ENCODE measurements around the gene TNRC6A. TPM values are rescaled to one million over a fixed set of nuclear protein-coding genes. Genes with fewer than 3 reads are reported as not detected.
"Not testable (repeated sequence)": the region's sequence is repeated elsewhere in the genome, so short reads cannot be mapped to it uniquely, and the experiment has no call there.

The TNRC6A gene
- total RNA-seq, 2 donors from 2014 or later = 81.5 to 84.7 TPM

GRCh38 chr16:24741862-24742261, 12.4 kb downstream of the TNRC6A start:
- H3K27ac ChIP-seq (ENCODE audit: low read depth, low read length) = no peak overlapping the region
- no peak overlapping the region for H3K9ac ChIP-seq (ENCODE audit: extremely low read depth, low read length, poor library complexity, severe bottlenecking)
- H3K27me3 ChIP-seq (ENCODE audit: control insufficient read depth, insufficient read depth, low read length, poor library complexity, severe bottlenecking) = no peaks in the 10 kb centered on the region
- no peak overlapping the region for H3K27ac Mint-ChIP-seq
- no peak for TF ChIP-seq CTCF (conservative IDR thresholded peaks at IDR 0.05)
- no peak overlapping the region for H3K4me3 Mint-ChIP-seq
- peaks cover 49% of the 10 kb centered on the region for H3K36me3 ChIP-seq (ENCODE audit: control insufficient read depth, insufficient read depth, low read length)
- H3K36me3 Mint-ChIP-seq (ENCODE audit: low read depth) = peaks cover 21% of the 10 kb centered on the region
- H3K27me3 Mint-ChIP-seq (ENCODE audit: insufficient read depth) = no peaks in the 10 kb centered on the region
- peaks cover 33% of the 10 kb centered on the region for H3K4me1 Mint-ChIP-seq
- no peaks in the 10 kb centered on the region for H3K9me3 ChIP-seq (ENCODE audit: control insufficient read depth, low read length)
- no peaks in the 10 kb centered on the region for H3K4me1 ChIP-seq (ENCODE audit: control insufficient read depth, insufficient read depth, low read length)
- 93 to 96% methylated on average over 3 to 4 of the region's 4 CpGs for WGBS, 2 experiments (ENCODE audit: insufficient coverage in 1 of 2, insufficient read length in 1 of 2)
- DNase-seq = no peak
- H3K4me3 ChIP-seq (ENCODE audit: low read length) = no peak overlapping the region
- no peaks in the 10 kb centered on the region for H3K9me3 Mint-ChIP-seq

GRCh38 chr16:24742610-24743009, 13.2 kb downstream of the TNRC6A start:
- H3K27me3 ChIP-seq (ENCODE audit: control insufficient read depth, insufficient read depth, low read length, poor library complexity, severe bottlenecking); H3K27ac Mint-ChIP-seq; H3K9ac ChIP-seq (ENCODE audit: extremely low read depth, low read length, poor library complexity, severe bottlenecking); H3K4me1 ChIP-seq (ENCODE audit: control insufficient read depth, insufficient read depth, low read length); H3K9me3 ChIP-seq (ENCODE audit: control insufficient read depth, low read length); H3K4me3 ChIP-seq (ENCODE audit: low read length); H3K4me3 Mint-ChIP-seq; H3K27ac ChIP-seq (ENCODE audit: low read depth, low read length); DNase-seq; H3K27me3 Mint-ChIP-seq (ENCODE audit: insufficient read depth); H3K9me3 Mint-ChIP-seq: not testable (repeated sequence)
- peaks cover 51% of the 10 kb centered on the region for H3K36me3 ChIP-seq (ENCODE audit: control insufficient read depth, insufficient read depth, low read length)
- WGBS, 2 experiments (ENCODE audit: insufficient coverage in 1 of 2, insufficient read length in 1 of 2) = 94 to 96% methylated on average over 8 of the region's 8 CpGs
- H3K36me3 Mint-ChIP-seq (ENCODE audit: low read depth) = peaks cover 24% of the 10 kb centered on the region
- peaks cover 33% of the 10 kb centered on the region for H3K4me1 Mint-ChIP-seq

- H3K9me3 ChIP-seq (ENCODE audit: control insufficient read depth, low read length) = no peaks in the 10 kb centered on the region
- no peak overlapping the region for H3K9ac ChIP-seq (ENCODE audit: extremely low read depth, low read length, poor library complexity, severe bottlenecking)
- peak overlapping the region; percentile 1 for H3K27ac Mint-ChIP-seq
- no peaks in the 10 kb centered on the region for H3K27me3 ChIP-seq (ENCODE audit: control insufficient read depth, insufficient read depth, low read length, poor library complexity, severe bottlenecking)
- H3K4me3 Mint-ChIP-seq = no peak overlapping the region
- H3K36me3 ChIP-seq (ENCODE audit: control insufficient read depth, insufficient read depth, low read length) = peaks cover 45% of the 10 kb centered on the region
- DNase-seq = no peak
- H3K4me1 ChIP-seq (ENCODE audit: control insufficient read depth, insufficient read depth, low read length) = no peaks in the 10 kb centered on the region
- peaks cover 37% of the 10 kb centered on the region for H3K4me1 Mint-ChIP-seq
- no peak overlapping the region for H3K27ac ChIP-seq (ENCODE audit: low read depth, low read length)
- no peaks in the 10 kb centered on the region for H3K9me3 Mint-ChIP-seq
- no peak for TF ChIP-seq CTCF (conservative IDR thresholded peaks at IDR 0.05)
- peaks cover 25% of the 10 kb centered on the region for H3K36me3 Mint-ChIP-seq (ENCODE audit: low read depth)
- H3K27me3 Mint-ChIP-seq (ENCODE audit: insufficient read depth) = no peaks in the 10 kb centered on the region
- no peak overlapping the region for H3K4me3 ChIP-seq (ENCODE audit: low read length)
Observed at GRCh38 chr16:24745391-24745790, 15.9 kb downstream of the TNRC6A start.

GRCh38 chr16:24745791-24746190, 16.3 kb downstream of the TNRC6A start:
- Histone ChIP-seq H3K9ac (ENCODE audit: extremely low read depth, low read length, poor library complexity, severe bottlenecking) (no peak overlapping the region), H3K4me3 (ENCODE audit: low read length) (no peak overlapping the region), H3K9me3 (ENCODE audit: control insufficient read depth, low read length) (no peaks in the 10 kb centered on the region), H3K36me3 (ENCODE audit: control insufficient read depth, insufficient read depth, low read length) (peaks cover 45% of the 10 kb centered on the region), H3K27me3 (ENCODE audit: control insufficient read depth, insufficient read depth, low read length, poor library complexity, severe bottlenecking) (no peaks in the 10 kb centered on the region), H3K27ac (ENCODE audit: low read depth, low read length) (no peak overlapping the region), H3K4me1 (ENCODE audit: control insufficient read depth, insufficient read depth, low read length) (no peaks in the 10 kb centered on the region)
- H3K36me3 Mint-ChIP-seq (ENCODE audit: low read depth) = peaks cover 24% of the 10 kb centered on the region
- H3K4me1 Mint-ChIP-seq = peaks cover 37% of the 10 kb centered on the region
- no peaks in the 10 kb centered on the region for H3K27me3 Mint-ChIP-seq (ENCODE audit: insufficient read depth)
- WGBS, 2 experiments (ENCODE audit: insufficient coverage in 1 of 2, insufficient read length in 1 of 2) = 91 to 93% methylated on average over 2 of the region's 2 CpGs
- no peak overlapping the region for H3K27ac Mint-ChIP-seq
- H3K9me3 Mint-ChIP-seq = no peaks in the 10 kb centered on the region
- TF ChIP-seq CTCF (conservative IDR thresholded peaks at IDR 0.05) = no peak
- no peak for DNase-seq
- no peak overlapping the region for H3K4me3 Mint-ChIP-seq

Data from endodermal cell (in vitro differentiated cells).